ENCODE measurements around the gene GIMAP8.

Gene GIMAP8

DNA sequence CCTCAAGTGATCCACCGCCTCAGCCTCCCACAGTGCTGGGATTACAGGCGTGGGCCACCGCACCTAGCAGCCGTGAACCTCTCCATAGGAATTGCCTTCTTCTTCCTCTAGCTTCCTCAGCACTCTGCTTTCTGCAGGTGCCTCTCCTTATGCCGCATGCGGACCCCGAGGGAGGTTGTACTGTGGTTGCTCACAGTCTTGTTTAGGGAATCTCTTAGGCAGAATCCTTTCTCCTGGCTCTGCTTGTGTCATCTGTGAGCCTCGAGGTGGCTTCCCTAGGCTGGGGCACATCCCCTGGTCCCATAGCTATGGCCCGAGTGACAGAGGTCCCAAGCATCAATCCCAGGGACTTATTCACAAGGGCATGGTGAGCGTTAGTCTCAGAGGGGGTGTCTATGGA lies 33.2 kb upstream of the GIMAP8 start:
- no peak overlapping the region for H3K4me3 ChIP-seq (replicated peaks; ENCODE audit: insufficient read depth, low read length)
- no peak overlapping the region for H3K27ac ChIP-seq (replicated peaks)
- no peaks in the 10 kb centered on the region for H3K27me3 ChIP-seq (ENCODE audit: insufficient read depth, poor library complexity, severe bottlenecking)
- TF ChIP-seq GABPA (IDR thresholded peaks at IDR 0.05; ENCODE audit: low read depth): no peak
- TF ChIP-seq, protein P1, sequence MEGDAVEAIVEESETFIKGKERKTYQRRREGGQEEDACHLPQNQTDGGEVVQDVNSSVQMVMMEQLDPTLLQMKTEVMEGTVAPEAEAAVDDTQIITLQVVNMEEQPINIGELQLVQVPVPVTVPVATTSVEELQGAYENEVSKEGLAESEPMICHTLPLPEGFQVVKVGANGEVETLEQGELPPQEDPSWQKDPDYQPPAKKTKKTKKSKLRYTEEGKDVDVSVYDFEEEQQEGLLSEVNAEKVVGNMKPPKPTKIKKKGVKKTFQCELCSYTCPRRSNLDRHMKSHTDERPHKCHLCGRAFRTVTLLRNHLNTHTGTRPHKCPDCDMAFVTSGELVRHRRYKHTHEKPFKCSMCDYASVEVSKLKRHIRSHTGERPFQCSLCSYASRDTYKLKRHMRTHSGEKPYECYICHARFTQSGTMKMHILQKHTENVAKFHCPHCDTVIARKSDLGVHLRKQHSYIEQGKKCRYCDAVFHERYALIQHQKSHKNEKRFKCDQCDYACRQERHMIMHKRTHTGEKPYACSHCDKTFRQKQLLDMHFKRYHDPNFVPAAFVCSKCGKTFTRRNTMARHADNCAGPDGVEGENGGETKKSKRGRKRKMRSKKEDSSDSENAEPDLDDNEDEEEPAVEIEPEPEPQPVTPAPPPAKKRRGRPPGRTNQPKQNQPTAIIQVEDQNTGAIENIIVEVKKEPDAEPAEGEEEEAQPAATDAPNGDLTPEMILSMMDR (IDR thresholded peaks at IDR 0.05; ENCODE audit: insufficient read depth, low read length): no peak
- no peak for TF ChIP-seq REST (IDR thresholded peaks at IDR 0.05; ENCODE audit: insufficient replicate concordance, low read depth)
- TF ChIP-seq SPI1 (IDR thresholded peaks at IDR 0.05; ENCODE audit: borderline replicate concordance, low read depth): no peak
- TF ChIP-seq POLR2AphosphoS5 (IDR thresholded peaks at IDR 0.05; ENCODE audit: low read depth): no peak
- no peak for DNase-seq (ENCODE audit: low read depth in 1 of 2, low spot score in 1 of 2)

GRCh38 chr7:150417863-150418262 lies 32.6 kb upstream of the GIMAP8 start:
- TF ChIP-seq, protein P1 (IDR thresholded peaks at IDR 0.05; ENCODE audit: insufficient read depth, low read length): no peak
- no peak for TF ChIP-seq POLR2AphosphoS5 (IDR thresholded peaks at IDR 0.05; ENCODE audit: low read depth)
- TF ChIP-seq REST (IDR thresholded peaks at IDR 0.05; ENCODE audit: insufficient replicate concordance, low read depth): no peak
- TF ChIP-seq GABPA (IDR thresholded peaks at IDR 0.05; ENCODE audit: low read depth): no peak
- TF ChIP-seq SPI1 (IDR thresholded peaks at IDR 0.05; ENCODE audit: borderline replicate concordance, low read depth): no peak
- DNase-seq (ENCODE audit: low read depth in 1 of 2, low spot score in 1 of 2): no peak
- H3K4me3 ChIP-seq (replicated peaks; ENCODE audit: insufficient read depth, low read length): no peak overlapping the region
- H3K27me3 ChIP-seq (ENCODE audit: insufficient read depth, poor library complexity, severe bottlenecking): no peaks in the 10 kb centered on the region
- H3K27ac ChIP-seq (replicated peaks): no peak overlapping the region

GRCh38 chr7:150420242-150420641 lies 30.2 kb upstream of the GIMAP8 start:
- H3K27me3 ChIP-seq (ENCODE audit: insufficient read depth, poor library complexity, severe bottlenecking): no peaks in the 10 kb centered on the region
- no peak for DNase-seq (ENCODE audit: low read depth in 1 of 2, low spot score in 1 of 2)

More at GRCh38 chr7:150420242-150420641, 30.2 kb upstream of the GIMAP8 start:
- TF ChIP-seq, protein P1 (IDR thresholded peaks at IDR 0.05; ENCODE audit: insufficient read depth, low read length): no peak
- TF ChIP-seq SPI1 (IDR thresholded peaks at IDR 0.05; ENCODE audit: borderline replicate concordance, low read depth) (no peak), POLR2AphosphoS5 (IDR thresholded peaks at IDR 0.05; ENCODE audit: low read depth) (no peak), REST (IDR thresholded peaks at IDR 0.05; ENCODE audit: insufficient replicate concordance, low read depth) (no peak), GABPA (IDR thresholded peaks at IDR 0.05; ENCODE audit: low read depth) (no peak)
- Histone ChIP-seq H3K27ac (replicated peaks) (no peak overlapping the region), H3K4me3 (replicated peaks; ENCODE audit: insufficient read depth, low read length) (no peak overlapping the region)
